GM18868 (cell line): ENCODE results near the gene CASK.
"Not testable (repeated sequence)": the region's sequence is repeated elsewhere in the genome, so short reads cannot be mapped to it uniquely, and the experiment has no call there.

Source experiments
- ATAC-seq: cut with Tn5 transposase; IDR thresholded peaks from one replicate; pipeline ENCODE4 v1.9.1; 2021; ENCODE audit warnings: mild to moderate bottlenecking, moderate library complexity; ENCODE audit not compliant: unreplicated experiment

CASK gene

GRCh38 chrX:41526925-41527324 is 396.4 kb downstream of the CASK start:
- no peak for ATAC-seq

- ATAC-seq, result no peak
Measured at GRCh38 chrX:41526271-41526670, 397.1 kb downstream of the CASK start.

GRCh38 chrX:41522671-41523070 is 400.7 kb downstream of the CASK start:
- no peak for ATAC-seq

GRCh38 chrX:41522081-41522480 is 401.3 kb downstream of the CASK start:
- ATAC-seq, result no peak

- ATAC-seq, result no peak
Measured at GRCh38 chrX:41519468-41519867, 403.9 kb downstream of the CASK start.

GRCh38 chrX:41518841-41519220 is 404.5 kb downstream of the CASK start:
- no peak for ATAC-seq

- no peak for ATAC-seq
Measured at GRCh38 chrX:41518127-41518840, 405.1 kb downstream of the CASK start.

- no peak for ATAC-seq
Measured at GRCh38 chrX:41516999-41517765, 406.2 kb downstream of the CASK start.

GRCh38 chrX:41516456-41516855 is 406.9 kb downstream of the CASK start:
- ATAC-seq, result no peak

GRCh38 chrX:41515376-41515775 is 408.0 kb downstream of the CASK start:
- ATAC-seq, result no peak

GRCh38 chrX:41514179-41514578 is 409.2 kb downstream of the CASK start:
- ATAC-seq, result no peak

GRCh38 chrX:41512853-41513252 is 410.5 kb downstream of the CASK start:
- ATAC-seq, result not testable (repeated sequence)

GRCh38 chrX:41512394-41512793 is 411.0 kb downstream of the CASK start:
- ATAC-seq, result peak; percentile 87

GRCh38 chrX:41507919-41508318 is 415.4 kb downstream of the CASK start:
- no peak for ATAC-seq

GRCh38 chrX:41502004-41502403 is 421.4 kb downstream of the CASK start:
- ATAC-seq, result no peak

GRCh38 chrX:41499984-41500383 is 423.4 kb downstream of the CASK start:
- no peak for ATAC-seq

- no peak for ATAC-seq
Measured at GRCh38 chrX:41499195-41499594, 424.2 kb downstream of the CASK start.

GRCh38 chrX:41491267-41492004 is 431.9 kb downstream of the CASK start:
- no peak for ATAC-seq

- ATAC-seq, result no peak
Measured at GRCh38 chrX:41490446-41490845, 432.9 kb downstream of the CASK start.

GRCh38 chrX:41482154-41482850 is 441.1 kb downstream of the CASK start:
- ATAC-seq, result no peak
